ENCODE measurements around the gene DEFB113. TPM values are rescaled to one million over a fixed set of nuclear protein-coding genes. Genes with fewer than 3 reads are reported as not detected.

DEFB113 gene
- total RNA-seq = not detected in 2 replicates

GRCh38 chr6:49969605-49970004 is at the start of gene DEFB113:
Gene DEFB113 (minus strand): TSS chr6:49969625. CDS start chr6:49969625, 0 bp downstream.

GRCh38 chr6:49964064-49964463 is 5.4 kb downstream of the DEFB113 start, which contains the start of gene DEFB114:
Gene DEFB114 (minus strand): TSS chr6:49964164. CDS start chr6:49964105, 59 bp downstream.

Other genes starting within 250 kb of the DEFB113 start
- gene CRISP3, start 225.2 kb downstream of the DEFB113 start, total RNA-seq = not detected in 2 replicates
- not detected in 2 replicates for gene PGK2, start 182.3 kb downstream of the DEFB113 start, total RNA-seq
- not detected in 2 replicates for gene CRISP1, start 103.1 kb downstream of the DEFB113 start, total RNA-seq
- not detected in 2 replicates for gene DEFB114, start 5.5 kb downstream of the DEFB113 start, total RNA-seq
- gene DEFB110, start 52.4 kb upstream of the DEFB113 start, total RNA-seq = not detected in 2 replicates
- not detected in 2 replicates for gene DEFB112, start 80.3 kb upstream of the DEFB113 start, total RNA-seq

Measured in placental pericyte (primary cell).